HG02571 (cell line): Measurements from ENCODE around the gene RBM34.
A peak's percentile ranks its signal among the peaks of the same experiment; 100 is the strongest.
"Not testable (repeated sequence)": the region's sequence is repeated elsewhere in the genome, so short reads cannot be mapped to it uniquely, and the experiment has no call there.

Experiments
- ATAC-seq: cut with Tn5 transposase; IDR thresholded peaks from one replicate; pipeline ENCODE4 v1.9.1; 2021; ENCODE audit warnings: mild to moderate bottlenecking, moderate library complexity; ENCODE audit not compliant: unreplicated experiment

The RBM34 gene

GRCh38 chr1:235113183-235113917, 47.7 kb downstream of the RBM34 start:
- ATAC-seq: no peak

GRCh38 chr1:235112297-235113182, 48.5 kb downstream of the RBM34 start:
- ATAC-seq: no peak

- ATAC-seq: no peak
Observed at GRCh38 chr1:235111107-235111506, 49.9 kb downstream of the RBM34 start.

- no peak for ATAC-seq
Observed at GRCh38 chr1:235108876-235109275, 52.2 kb downstream of the RBM34 start.

GRCh38 chr1:235108185-235108593, 52.9 kb downstream of the RBM34 start:
- no peak for ATAC-seq

- ATAC-seq: no peak
Observed at GRCh38 chr1:235107368-235108184, 53.5 kb downstream of the RBM34 start.

GRCh38 chr1:235106457-235106856, 54.6 kb downstream of the RBM34 start:
- no peak for ATAC-seq

- peak; percentile 84 for ATAC-seq
Observed at GRCh38 chr1:235105051-235106043, 55.7 kb downstream of the RBM34 start.

GRCh38 chr1:235102993-235103411, 58.0 kb downstream of the RBM34 start:
- no peak for ATAC-seq

- no peak for ATAC-seq
Observed at GRCh38 chr1:235102259-235102582, 58.8 kb downstream of the RBM34 start.

GRCh38 chr1:235101558-235102258, 59.3 kb downstream of the RBM34 start:
- no peak for ATAC-seq

- no peak for ATAC-seq
Observed at GRCh38 chr1:235100194-235100772, 60.8 kb downstream of the RBM34 start.

GRCh38 chr1:235098991-235099390, 62.1 kb downstream of the RBM34 start:
- ATAC-seq: no peak

- ATAC-seq: no peak
Observed at GRCh38 chr1:235098547-235098946, 62.5 kb downstream of the RBM34 start.

- ATAC-seq: not testable (repeated sequence)
Observed at GRCh38 chr1:235097501-235097900, 63.5 kb downstream of the RBM34 start.

GRCh38 chr1:235095938-235096562, 65.0 kb downstream of the RBM34 start:
- ATAC-seq: no peak

GRCh38 chr1:235093696-235094592, 67.1 kb downstream of the RBM34 start:
- no peak for ATAC-seq
